AG04450 (cell line): Measurements from ENCODE around the gene ULBP2. TPM values are rescaled to one million over a fixed set of nuclear protein-coding genes. Genes with fewer than 3 reads are reported as not detected.
"Not testable (repeated sequence)": the region's sequence is repeated elsewhere in the genome, so short reads cannot be mapped to it uniquely, and the experiment has no call there.

Source experiments
- CTCF ChIA-PET: fragments of 300-600, 350-600 bp; formaldehyde crosslinking; extraction: SDS; loops from one replicate; lab custom pipeline; 2022; ENCODE audit warnings: antibody characterized with exemption, inconsistent platforms; lab: Charles Lee
- POLR2A ChIA-PET: fragments of 350-600 bp; formaldehyde crosslinking; extraction: SDS; loops from one replicate; lab custom pipeline; 2021; ENCODE audit warnings: antibody characterized with exemption, inconsistent platforms; lab: Yijun Ruan, JAX
- DNase-seq: peaks from one replicate; pipeline ENCODE4 v3.0.0-alpha.2; 2011; ENCODE audit warnings: low read depth, low spot score
- H3K27ac ChIP-seq: one replicate; pipeline ENCODE4 v1.5.1; 2012; ENCODE audit warnings: low read depth, low read length, control low read depth
- H3K27me3 ChIP-seq: one replicate; pipeline ENCODE4 v1.6.0; 2012; ENCODE audit warnings: low read length; ENCODE audit not compliant: control insufficient read depth, insufficient read depth
- H3K4me3 ChIP-seq: 2 replicates; pipeline ENCODE4 v1.5.1; 2011; ENCODE audit warnings: mild to moderate bottlenecking, low read depth, low read length, control low read depth
- H3K9me3 ChIP-seq: 2 replicates; pipeline ENCODE4 v1.5.1; 2012; ENCODE audit warnings: low read length; ENCODE audit not compliant: control insufficient read depth, insufficient read depth
- polyA plus RNA-seq: library from polyadenylated mRNA; depleted of rRNA; stranded (reverse); fragments of >200 nt; gene quantifications from 2 replicates; pipeline ENCODE4 v1.2.3, GENCODE V29; 2011
- TF ChIP-seq, protein P1 (sequence below): IDR thresholded peaks from 2 replicates; pipeline ENCODE4 v1.5.1; 2011; ENCODE audit warnings: low read depth, low read length, control low read depth, inconsistent platforms

ULBP2 gene
- polyA plus RNA-seq, 1 experiment = 7.9 TPM

DNA sequence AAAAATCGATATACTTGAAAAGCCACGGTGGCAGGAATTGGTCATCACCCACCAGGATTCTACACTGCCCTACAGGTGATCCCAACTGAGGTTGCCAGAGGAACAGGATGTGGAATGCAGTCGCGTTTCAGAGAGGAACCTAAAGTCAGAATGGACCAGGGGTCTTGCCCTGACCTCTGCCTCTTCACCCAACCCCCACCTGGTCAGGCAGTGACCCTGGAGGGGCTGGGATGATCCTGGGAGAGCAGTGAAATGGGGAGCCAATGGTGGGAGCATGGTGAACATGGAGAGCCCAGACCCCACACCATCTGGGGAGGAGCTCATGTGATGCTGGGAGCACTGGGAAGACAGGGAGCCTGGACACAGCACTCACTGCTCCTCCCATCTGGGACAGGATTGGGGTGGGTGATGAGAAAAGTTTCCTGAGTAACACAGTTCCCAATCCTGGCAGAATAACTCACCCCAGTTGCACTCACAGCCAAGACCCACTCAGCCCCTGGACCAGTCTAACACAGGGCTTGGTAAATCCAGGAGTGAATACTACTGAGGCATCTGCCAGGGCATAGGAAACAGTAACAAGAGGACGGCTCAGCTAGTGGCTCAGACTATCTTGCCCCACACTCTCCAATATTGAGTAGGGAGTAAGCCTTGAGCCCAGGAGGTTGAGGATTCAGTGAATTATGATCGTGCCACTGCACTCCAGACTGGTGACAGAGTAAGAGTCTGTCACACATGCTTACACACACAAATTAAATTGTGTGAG, 1.7 kb upstream of the ULBP2 start:
- Histone ChIP-seq H3K4me3 (no peak overlapping the region), H3K27ac (no peak overlapping the region), H3K9me3 (no peaks in the 10 kb centered on the region; the same call in 1 of the 2 replicates), H3K27me3 (peaks cover 42% of the 10 kb centered on the region)
- ChIA-PET CTCF (interaction anchor here (1.1 to 1.3 kb wide), 2 partner anchors 76 to 78 kb away, joined by 4 to 5 read pairs; no protein-coding TSS in a partner anchor), POLR2A (no interaction called here)
- DNase-seq = no peak
- TF ChIP-seq, protein P1, sequence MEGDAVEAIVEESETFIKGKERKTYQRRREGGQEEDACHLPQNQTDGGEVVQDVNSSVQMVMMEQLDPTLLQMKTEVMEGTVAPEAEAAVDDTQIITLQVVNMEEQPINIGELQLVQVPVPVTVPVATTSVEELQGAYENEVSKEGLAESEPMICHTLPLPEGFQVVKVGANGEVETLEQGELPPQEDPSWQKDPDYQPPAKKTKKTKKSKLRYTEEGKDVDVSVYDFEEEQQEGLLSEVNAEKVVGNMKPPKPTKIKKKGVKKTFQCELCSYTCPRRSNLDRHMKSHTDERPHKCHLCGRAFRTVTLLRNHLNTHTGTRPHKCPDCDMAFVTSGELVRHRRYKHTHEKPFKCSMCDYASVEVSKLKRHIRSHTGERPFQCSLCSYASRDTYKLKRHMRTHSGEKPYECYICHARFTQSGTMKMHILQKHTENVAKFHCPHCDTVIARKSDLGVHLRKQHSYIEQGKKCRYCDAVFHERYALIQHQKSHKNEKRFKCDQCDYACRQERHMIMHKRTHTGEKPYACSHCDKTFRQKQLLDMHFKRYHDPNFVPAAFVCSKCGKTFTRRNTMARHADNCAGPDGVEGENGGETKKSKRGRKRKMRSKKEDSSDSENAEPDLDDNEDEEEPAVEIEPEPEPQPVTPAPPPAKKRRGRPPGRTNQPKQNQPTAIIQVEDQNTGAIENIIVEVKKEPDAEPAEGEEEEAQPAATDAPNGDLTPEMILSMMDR = no peak

DNA sequence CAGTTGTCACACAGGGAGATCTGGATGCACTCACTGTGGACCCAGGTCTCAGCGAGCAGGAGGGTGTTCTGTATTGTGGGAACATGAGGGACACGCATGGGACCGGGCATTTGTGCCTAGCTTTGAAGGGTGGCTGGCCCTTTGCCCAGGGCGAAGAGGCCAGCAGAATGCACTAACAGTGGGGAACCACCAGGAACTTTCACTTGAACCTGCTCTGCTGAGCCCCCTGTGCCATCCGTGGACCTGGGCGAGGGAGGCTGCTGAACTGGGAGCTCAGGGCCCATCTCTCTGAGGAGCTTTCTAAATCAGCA, 1.2 kb upstream of the ULBP2 start:
- H3K9me3 ChIP-seq = no peaks in the 10 kb centered on the region; the same call in 1 of the 2 replicates
- POLR2A ChIA-PET = no interaction called here
- no peak overlapping the region for H3K4me3 ChIP-seq
- H3K27me3 ChIP-seq = peaks cover 38% of the 10 kb centered on the region
- TF ChIP-seq, protein P1 = no peak
- CTCF ChIA-PET = interaction anchor here (1.1 to 1.3 kb wide), 2 partner anchors 76 to 77 kb away, joined by 4 to 5 read pairs; no protein-coding TSS in a partner anchor
- DNase-seq = no peak
- H3K27ac ChIP-seq = no peak overlapping the region

DNA sequence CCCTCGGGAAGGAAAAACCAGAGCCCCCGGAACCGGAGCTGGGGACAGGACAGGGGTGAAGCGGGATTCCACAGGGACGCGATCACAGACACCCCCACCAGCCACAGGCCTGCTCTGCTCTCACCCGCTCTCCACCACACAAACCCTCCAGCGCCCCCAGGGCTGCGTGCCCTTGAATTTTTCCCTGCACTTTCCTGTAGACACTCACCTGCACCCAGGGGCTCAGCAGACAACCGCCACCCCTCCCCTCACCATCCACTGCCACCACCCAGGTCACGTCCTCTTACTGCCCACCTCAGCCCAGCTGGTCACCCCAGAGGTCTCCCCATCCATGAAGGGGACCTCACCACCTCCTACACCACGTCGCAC, 631 bp downstream of the ULBP2 start:
- DNase-seq = no peak
- TF ChIP-seq, protein P1 = no peak
- no peaks in the 10 kb centered on the region; the same call in 1 of the 2 replicates for H3K9me3 ChIP-seq
- POLR2A ChIA-PET = no interaction called here
- CTCF ChIA-PET = no interaction called here
- H3K27me3 ChIP-seq = peaks cover 24% of the 10 kb centered on the region
- no peak overlapping the region for H3K27ac ChIP-seq
- H3K4me3 ChIP-seq = peak overlapping the region; percentile 75

DNA sequence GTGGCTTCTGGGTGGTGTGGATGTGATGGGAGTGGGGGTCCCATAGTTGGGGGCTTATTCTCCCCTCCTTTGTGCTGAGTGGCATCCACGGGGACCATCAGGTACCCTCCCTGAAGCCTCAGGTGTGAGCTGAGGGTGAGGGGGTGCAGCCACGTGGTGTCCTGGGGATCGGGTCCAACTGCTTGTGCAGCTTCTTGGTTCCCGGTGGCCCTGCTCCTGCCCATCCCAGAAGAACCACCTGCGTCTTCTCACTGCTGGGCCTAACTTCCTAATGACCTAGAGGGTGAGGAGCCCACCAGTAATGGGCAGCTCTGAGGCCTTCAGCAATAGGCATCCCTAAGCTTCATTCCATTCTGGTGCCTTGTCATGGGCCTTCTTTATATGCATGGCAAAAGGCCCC, 1.5 kb downstream of the ULBP2 start:
- H3K9me3 ChIP-seq, H3K27ac ChIP-seq, DNase-seq, POLR2A ChIA-PET, CTCF ChIA-PET, H3K4me3 ChIP-seq: not testable (repeated sequence)
- peaks cover 18% of the 10 kb centered on the region for H3K27me3 ChIP-seq

DNA sequence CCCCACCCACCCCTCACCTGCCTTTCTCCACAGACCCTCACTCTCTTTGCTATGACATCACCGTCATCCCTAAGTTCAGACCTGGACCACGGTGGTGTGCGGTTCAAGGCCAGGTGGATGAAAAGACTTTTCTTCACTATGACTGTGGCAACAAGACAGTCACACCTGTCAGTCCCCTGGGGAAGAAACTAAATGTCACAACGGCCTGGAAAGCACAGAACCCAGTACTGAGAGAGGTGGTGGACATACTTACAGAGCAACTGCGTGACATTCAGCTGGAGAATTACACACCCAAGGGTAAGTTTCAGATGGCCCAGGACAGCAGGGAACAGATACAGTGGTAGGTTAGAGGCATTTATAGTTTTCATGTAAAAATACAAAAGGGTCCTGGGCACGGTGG, 3.5 kb downstream of the ULBP2 start:
- H3K9me3 ChIP-seq, POLR2A ChIA-PET, CTCF ChIA-PET, H3K4me3 ChIP-seq, DNase-seq, H3K27me3 ChIP-seq, H3K27ac ChIP-seq: not testable (repeated sequence)

DNA sequence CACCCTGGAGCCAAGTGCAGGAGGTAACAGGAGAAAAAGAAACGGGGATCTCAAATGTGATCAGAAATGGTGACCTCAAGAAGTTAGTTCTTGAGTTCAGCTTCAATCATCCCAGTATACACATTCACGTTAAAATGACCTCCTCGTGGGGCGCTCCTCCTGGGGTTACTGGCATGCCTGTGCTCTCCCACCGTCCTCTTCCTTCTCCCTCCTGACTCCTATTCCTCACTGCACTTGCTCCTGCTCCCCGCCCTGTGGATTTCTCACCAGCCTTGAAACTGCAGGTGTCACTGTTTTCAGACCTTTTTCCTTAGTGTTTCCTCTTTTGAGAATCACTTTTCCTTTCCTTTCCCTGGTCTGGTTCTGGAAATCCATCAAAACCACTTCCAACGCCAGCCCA, 4.8 kb downstream of the ULBP2 start:
- H3K4me3 ChIP-seq, DNase-seq, CTCF ChIA-PET, H3K9me3 ChIP-seq, POLR2A ChIA-PET, H3K27ac ChIP-seq: not testable (repeated sequence)
- peaks cover 12% of the 10 kb centered on the region for H3K27me3 ChIP-seq

DNA sequence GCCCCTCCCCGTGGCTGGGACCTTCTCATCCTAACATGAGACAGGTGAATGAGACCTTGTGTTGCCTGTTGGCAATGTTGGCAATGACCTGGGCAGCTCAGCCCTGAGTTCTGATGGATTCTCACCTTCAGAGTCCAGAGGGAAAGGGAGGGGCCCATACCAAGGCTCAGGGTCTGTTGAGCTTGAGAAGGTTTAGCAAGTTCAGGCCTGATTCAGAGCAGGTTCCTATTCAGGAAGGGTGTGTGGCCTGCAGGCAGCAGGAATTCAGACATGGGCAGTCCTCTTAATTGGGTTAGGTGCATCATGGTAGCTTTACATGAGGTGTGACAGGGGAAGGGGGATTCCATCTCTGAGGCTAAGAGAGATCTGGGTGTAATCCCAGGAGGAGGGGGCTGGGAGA, 5.7 kb downstream of the ULBP2 start:
- H3K9me3 ChIP-seq, POLR2A ChIA-PET, H3K27ac ChIP-seq, H3K4me3 ChIP-seq, CTCF ChIA-PET, DNase-seq: not testable (repeated sequence)
- peaks cover 21% of the 10 kb centered on the region for H3K27me3 ChIP-seq
